HepG2 (cell line): Measurements from ENCODE around the gene BIRC5. TPM values are rescaled to one million over a fixed set of nuclear protein-coding genes. Genes with fewer than 3 reads are reported as not detected.
A peak's percentile ranks its signal among the peaks of the same experiment; 100 is the strongest.

Experiments used
- ARID2 ChIP-seq: sonication (generic); formaldehyde crosslinking; IDR thresholded peaks from 2 replicates; pipeline ENCODE4 v1.8.1; 2022; ENCODE audit warnings: mild to moderate bottlenecking, missing genetic modification reagents, borderline replicate concordance
- DR1 ChIP-seq: sonication (generic); formaldehyde crosslinking; IDR thresholded peaks from 2 replicates; pipeline ENCODE4 v1.8.0; 2021; ENCODE audit warnings: mild to moderate bottlenecking, missing genetic modification reagents, inconsistent platforms
- ETV5 ChIP-seq: IDR thresholded peaks from 2 replicates; pipeline ENCODE4 v1.6.1; 2018; ENCODE audit warnings: missing biosample characterization, missing genetic modification reagents, inconsistent platforms, borderline replicate concordance
- GATA4 ChIP-seq: sonication (generic); IDR thresholded peaks from 2 replicates; pipeline ENCODE4 v1.6.1; 2016; ENCODE audit warnings: antibody characterized with exemption, low read depth, borderline replicate concordance
- NBN ChIP-seq: fragments of 450-650 bp; conservative IDR thresholded peaks from 2 replicates; pipeline ENCODE4 v1.6.1; 2017
- YEATS4 ChIP-seq: sonication (generic); formaldehyde crosslinking; IDR thresholded peaks from 2 replicates; pipeline ENCODE4 v1.4.0; 2020; ENCODE audit warnings: missing genetic modification reagents, borderline replicate concordance
- ZSCAN20 ChIP-seq: sonication (generic); formaldehyde crosslinking; IDR thresholded peaks from 2 replicates; pipeline ENCODE4 v1.4.0; 2020; ENCODE audit warnings: missing genetic modification reagents, mild to moderate bottlenecking, borderline replicate concordance
- polyA plus RNA-seq, 8 experiments: library from polyadenylated mRNA; depleted of rRNA in 3 of 8; stranded (reverse) in 7 of 8; unstranded in 1 of 8; fragments of >200 nt; fragmentation: Illumina TruSeq in 4 of 8; extraction: Trizol in 4 of 8; gene quantifications; 2 replicates each; pipeline versions ENCODE4 v1.2.1 to v1.2.3, GENCODE V29; 2011 to 2016; ENCODE audit warnings: low read depth in 4 of 8, missing spikeins in 1 of 8, mixed read lengths in 1 of 8; ENCODE audit not compliant: insufficient read depth in 1 of 8
- total RNA-seq, 5 experiments: library from RNA; depleted of rRNA; stranded (reverse); fragments of >200 nt; fragmentation: Illumina TruSeq; extraction: Trizol; gene quantifications; 2 replicates each; pipeline ENCODE4 v1.2.3, GENCODE V29; 2016; ENCODE audit warnings: low read depth in 1 of 5
- TF ChIP-seq, protein P1 (sequence below): sonication (generic); formaldehyde crosslinking; IDR thresholded peaks from 2 replicates; pipeline ENCODE4 v1.5.0; 2020; ENCODE audit warnings: mild to moderate bottlenecking, missing genetic modification reagents, borderline replicate concordance
- TF ChIP-seq, protein P2 (sequence below): sonication (generic); formaldehyde crosslinking; IDR thresholded peaks from 2 replicates; pipeline ENCODE4 v1.4.0; 2020; ENCODE audit warnings: mild to moderate bottlenecking, missing genetic modification reagents
- TF ChIP-seq, protein P3 (sequence below): sonication (generic); formaldehyde crosslinking; IDR thresholded peaks from 2 replicates; pipeline ENCODE4 v1.5.1; 2020; ENCODE audit warnings: mild to moderate bottlenecking, missing genetic modification reagents, moderate library complexity
- TF ChIP-seq, protein P4 (sequence below): IDR thresholded peaks from 2 replicates; pipeline ENCODE4 v1.6.1; 2012; ENCODE audit warnings: low read length, improper control_type of control experiment

BIRC5 gene
- total and polyA plus RNA-seq, 2 of the 13 experiments (the other 11 are each of a cell fraction or from before 2014, with no cell fraction given) = 30.3 to 135 TPM

DNA sequence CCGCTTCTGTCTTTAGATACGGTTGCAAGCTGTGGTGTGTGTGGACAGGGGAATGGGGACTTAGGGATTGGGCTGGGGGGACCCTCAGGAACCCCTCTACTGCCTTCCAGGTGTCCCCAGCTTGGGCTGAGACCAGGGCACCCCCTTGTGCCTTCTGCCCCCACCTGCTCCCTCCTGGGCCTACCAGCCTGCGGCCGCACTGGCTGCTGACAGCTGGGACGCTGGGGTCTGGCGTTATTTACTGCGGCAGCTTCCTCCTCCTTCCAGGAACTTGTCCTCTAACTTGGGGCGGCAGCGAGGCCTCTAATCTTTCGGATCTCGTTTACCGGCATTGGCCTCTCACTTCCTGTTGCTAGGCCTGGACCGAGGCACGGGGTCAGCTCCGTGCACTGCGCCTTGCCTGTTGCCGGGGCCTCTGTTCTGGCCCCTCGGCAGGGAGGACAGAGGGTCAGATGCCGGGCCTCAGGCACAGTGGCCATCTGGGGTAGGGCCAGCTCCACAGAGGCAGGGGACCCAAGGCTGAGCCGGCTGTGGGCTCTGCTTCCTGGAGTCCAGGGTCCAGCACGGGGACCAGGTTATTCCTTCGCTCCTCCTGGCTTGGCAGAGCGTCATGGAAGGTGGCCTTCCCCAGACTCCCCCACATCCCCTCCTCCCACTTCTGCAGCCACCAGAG, 49.1 kb downstream of the BIRC5 start (continued):
- TF ChIP-seq, protein P1, sequence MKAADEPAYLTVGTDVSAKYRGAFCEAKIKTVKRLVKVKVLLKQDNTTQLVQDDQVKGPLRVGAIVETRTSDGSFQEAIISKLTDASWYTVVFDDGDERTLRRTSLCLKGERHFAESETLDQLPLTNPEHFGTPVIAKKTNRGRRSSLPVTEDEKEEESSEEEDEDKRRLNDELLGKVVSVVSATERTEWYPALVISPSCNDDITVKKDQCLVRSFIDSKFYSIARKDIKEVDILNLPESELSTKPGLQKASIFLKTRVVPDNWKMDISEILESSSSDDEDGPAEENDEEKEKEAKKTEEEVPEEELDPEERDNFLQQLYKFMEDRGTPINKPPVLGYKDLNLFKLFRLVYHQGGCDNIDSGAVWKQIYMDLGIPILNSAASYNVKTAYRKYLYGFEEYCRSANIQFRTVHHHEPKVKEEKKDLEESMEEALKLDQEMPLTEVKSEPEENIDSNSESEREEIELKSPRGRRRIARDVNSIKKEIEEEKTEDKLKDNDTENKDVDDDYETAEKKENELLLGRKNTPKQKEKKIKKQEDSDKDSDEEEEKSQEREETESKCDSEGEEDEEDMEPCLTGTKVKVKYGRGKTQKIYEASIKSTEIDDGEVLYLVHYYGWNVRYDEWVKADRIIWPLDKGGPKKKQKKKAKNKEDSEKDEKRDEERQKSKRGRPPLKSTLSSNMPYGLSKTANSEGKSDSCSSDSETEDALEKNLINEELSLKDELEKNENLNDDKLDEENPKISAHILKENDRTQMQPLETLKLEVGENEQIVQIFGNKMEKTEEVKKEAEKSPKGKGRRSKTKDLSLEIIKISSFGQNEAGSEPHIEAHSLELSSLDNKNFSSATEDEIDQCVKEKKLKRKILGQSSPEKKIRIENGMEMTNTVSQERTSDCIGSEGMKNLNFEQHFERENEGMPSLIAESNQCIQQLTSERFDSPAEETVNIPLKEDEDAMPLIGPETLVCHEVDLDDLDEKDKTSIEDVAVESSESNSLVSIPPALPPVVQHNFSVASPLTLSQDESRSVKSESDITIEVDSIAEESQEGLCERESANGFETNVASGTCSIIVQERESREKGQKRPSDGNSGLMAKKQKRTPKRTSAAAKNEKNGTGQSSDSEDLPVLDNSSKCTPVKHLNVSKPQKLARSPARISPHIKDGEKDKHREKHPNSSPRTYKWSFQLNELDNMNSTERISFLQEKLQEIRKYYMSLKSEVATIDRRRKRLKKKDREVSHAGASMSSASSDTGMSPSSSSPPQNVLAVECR = peak; percentile 62; the same call in 1 of the 2 replicates
- TF ChIP-seq, protein P2, sequence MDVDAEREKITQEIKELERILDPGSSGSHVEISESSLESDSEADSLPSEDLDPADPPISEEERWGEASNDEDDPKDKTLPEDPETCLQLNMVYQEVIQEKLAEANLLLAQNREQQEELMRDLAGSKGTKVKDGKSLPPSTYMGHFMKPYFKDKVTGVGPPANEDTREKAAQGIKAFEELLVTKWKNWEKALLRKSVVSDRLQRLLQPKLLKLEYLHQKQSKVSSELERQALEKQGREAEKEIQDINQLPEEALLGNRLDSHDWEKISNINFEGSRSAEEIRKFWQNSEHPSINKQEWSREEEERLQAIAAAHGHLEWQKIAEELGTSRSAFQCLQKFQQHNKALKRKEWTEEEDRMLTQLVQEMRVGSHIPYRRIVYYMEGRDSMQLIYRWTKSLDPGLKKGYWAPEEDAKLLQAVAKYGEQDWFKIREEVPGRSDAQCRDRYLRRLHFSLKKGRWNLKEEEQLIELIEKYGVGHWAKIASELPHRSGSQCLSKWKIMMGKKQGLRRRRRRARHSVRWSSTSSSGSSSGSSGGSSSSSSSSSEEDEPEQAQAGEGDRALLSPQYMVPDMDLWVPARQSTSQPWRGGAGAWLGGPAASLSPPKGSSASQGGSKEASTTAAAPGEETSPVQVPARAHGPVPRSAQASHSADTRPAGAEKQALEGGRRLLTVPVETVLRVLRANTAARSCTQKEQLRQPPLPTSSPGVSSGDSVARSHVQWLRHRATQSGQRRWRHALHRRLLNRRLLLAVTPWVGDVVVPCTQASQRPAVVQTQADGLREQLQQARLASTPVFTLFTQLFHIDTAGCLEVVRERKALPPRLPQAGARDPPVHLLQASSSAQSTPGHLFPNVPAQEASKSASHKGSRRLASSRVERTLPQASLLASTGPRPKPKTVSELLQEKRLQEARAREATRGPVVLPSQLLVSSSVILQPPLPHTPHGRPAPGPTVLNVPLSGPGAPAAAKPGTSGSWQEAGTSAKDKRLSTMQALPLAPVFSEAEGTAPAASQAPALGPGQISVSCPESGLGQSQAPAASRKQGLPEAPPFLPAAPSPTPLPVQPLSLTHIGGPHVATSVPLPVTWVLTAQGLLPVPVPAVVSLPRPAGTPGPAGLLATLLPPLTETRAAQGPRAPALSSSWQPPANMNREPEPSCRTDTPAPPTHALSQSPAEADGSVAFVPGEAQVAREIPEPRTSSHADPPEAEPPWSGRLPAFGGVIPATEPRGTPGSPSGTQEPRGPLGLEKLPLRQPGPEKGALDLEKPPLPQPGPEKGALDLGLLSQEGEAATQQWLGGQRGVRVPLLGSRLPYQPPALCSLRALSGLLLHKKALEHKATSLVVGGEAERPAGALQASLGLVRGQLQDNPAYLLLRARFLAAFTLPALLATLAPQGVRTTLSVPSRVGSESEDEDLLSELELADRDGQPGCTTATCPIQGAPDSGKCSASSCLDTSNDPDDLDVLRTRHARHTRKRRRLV (CRISPR knock-in tag) = 0 out of 2 replicates have a peak, but pooled peaks have one; percentile 22
- TF ChIP-seq GATA4 (peak; percentile 66; the same call in 1 of the 2 replicates), ZSCAN20 (CRISPR knock-in tag) (no peak), ARID2 (CRISPR knock-in tag) (peak; percentile 78; the same call in 1 of the 2 replicates), NBN (no peak), DR1 (CRISPR knock-in tag) (no peak), YEATS4 (CRISPR knock-in tag) (peak; percentile 40; the same call in 1 of the 2 replicates), ETV5 (peak; percentile 92)
- TF ChIP-seq, protein P3, sequence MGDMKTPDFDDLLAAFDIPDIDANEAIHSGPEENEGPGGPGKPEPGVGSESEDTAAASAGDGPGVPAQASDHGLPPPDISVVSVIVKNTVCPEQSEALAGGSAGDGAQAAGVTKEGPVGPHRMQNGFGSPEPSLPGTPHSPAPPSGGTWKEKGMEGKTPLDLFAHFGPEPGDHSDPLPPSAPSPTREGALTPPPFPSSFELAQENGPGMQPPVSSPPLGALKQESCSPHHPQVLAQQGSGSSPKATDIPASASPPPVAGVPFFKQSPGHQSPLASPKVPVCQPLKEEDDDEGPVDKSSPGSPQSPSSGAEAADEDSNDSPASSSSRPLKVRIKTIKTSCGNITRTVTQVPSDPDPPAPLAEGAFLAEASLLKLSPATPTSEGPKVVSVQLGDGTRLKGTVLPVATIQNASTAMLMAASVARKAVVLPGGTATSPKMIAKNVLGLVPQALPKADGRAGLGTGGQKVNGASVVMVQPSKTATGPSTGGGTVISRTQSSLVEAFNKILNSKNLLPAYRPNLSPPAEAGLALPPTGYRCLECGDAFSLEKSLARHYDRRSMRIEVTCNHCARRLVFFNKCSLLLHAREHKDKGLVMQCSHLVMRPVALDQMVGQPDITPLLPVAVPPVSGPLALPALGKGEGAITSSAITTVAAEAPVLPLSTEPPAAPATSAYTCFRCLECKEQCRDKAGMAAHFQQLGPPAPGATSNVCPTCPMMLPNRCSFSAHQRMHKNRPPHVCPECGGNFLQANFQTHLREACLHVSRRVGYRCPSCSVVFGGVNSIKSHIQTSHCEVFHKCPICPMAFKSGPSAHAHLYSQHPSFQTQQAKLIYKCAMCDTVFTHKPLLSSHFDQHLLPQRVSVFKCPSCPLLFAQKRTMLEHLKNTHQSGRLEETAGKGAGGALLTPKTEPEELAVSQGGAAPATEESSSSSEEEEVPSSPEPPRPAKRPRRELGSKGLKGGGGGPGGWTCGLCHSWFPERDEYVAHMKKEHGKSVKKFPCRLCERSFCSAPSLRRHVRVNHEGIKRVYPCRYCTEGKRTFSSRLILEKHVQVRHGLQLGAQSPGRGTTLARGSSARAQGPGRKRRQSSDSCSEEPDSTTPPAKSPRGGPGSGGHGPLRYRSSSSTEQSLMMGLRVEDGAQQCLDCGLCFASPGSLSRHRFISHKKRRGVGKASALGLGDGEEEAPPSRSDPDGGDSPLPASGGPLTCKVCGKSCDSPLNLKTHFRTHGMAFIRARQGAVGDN = peak; percentile 95
- TF ChIP-seq, protein P4, sequence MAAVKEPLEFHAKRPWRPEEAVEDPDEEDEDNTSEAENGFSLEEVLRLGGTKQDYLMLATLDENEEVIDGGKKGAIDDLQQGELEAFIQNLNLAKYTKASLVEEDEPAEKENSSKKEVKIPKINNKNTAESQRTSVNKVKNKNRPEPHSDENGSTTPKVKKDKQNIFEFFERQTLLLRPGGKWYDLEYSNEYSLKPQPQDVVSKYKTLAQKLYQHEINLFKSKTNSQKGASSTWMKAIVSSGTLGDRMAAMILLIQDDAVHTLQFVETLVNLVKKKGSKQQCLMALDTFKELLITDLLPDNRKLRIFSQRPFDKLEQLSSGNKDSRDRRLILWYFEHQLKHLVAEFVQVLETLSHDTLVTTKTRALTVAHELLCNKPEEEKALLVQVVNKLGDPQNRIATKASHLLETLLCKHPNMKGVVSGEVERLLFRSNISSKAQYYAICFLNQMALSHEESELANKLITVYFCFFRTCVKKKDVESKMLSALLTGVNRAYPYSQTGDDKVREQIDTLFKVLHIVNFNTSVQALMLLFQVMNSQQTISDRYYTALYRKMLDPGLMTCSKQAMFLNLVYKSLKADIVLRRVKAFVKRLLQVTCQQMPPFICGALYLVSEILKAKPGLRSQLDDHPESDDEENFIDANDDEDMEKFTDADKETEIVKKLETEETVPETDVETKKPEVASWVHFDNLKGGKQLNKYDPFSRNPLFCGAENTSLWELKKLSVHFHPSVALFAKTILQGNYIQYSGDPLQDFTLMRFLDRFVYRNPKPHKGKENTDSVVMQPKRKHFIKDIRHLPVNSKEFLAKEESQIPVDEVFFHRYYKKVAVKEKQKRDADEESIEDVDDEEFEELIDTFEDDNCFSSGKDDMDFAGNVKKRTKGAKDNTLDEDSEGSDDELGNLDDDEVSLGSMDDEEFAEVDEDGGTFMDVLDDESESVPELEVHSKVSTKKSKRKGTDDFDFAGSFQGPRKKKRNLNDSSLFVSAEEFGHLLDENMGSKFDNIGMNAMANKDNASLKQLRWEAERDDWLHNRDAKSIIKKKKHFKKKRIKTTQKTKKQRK = no peak
